ENCODE measurements around the gene NPAS2.

Gene NPAS2

GRCh38 chr2:100968146-100969145 lies 148.5 kb downstream of the NPAS2 start:
- DNase-seq (ENCODE audit: low read depth), result no peak

- DNase-seq (ENCODE audit: low read depth), result no peak
Observed at GRCh38 chr2:100969998-100970397, 150.1 kb downstream of the NPAS2 start.

GRCh38 chr2:100971221-100971620 lies 151.3 kb downstream of the NPAS2 start:
- no peak for DNase-seq (ENCODE audit: low read depth)

GRCh38 chr2:100972452-100972851 lies 152.5 kb downstream of the NPAS2 start:
- DNase-seq (ENCODE audit: low read depth), result no peak

GRCh38 chr2:100974712-100975520 lies 155.0 kb downstream of the NPAS2 start:
- no peak for DNase-seq (ENCODE audit: low read depth)

- no peak for DNase-seq (ENCODE audit: low read depth)
Observed at GRCh38 chr2:100975521-100975785, 155.5 kb downstream of the NPAS2 start.

GRCh38 chr2:100976061-100976460 lies 156.1 kb downstream of the NPAS2 start:
- no peak for DNase-seq (ENCODE audit: low read depth)

- no peak for DNase-seq (ENCODE audit: low read depth)
Observed at GRCh38 chr2:100976645-100977391, 156.9 kb downstream of the NPAS2 start.

GRCh38 chr2:100977511-100977910 lies 157.6 kb downstream of the NPAS2 start:
- no peak for DNase-seq (ENCODE audit: low read depth)

GRCh38 chr2:100978582-100979191 lies 158.7 kb downstream of the NPAS2 start:
- no peak for DNase-seq (ENCODE audit: low read depth)

- no peak for DNase-seq (ENCODE audit: low read depth)
Observed at GRCh38 chr2:100980046-100980445, 160.1 kb downstream of the NPAS2 start.

- DNase-seq (ENCODE audit: low read depth), result no peak
Observed at GRCh38 chr2:100981011-100981410, 161.1 kb downstream of the NPAS2 start.

GRCh38 chr2:100982431-100982861 lies 162.5 kb downstream of the NPAS2 start:
- no peak for DNase-seq (ENCODE audit: low read depth)

- DNase-seq (ENCODE audit: low read depth), result no peak
Observed at GRCh38 chr2:100983201-100983600, 163.3 kb downstream of the NPAS2 start.

- no peak for DNase-seq (ENCODE audit: low read depth)
Observed at GRCh38 chr2:100983684-100984310, 163.9 kb downstream of the NPAS2 start.

- DNase-seq (ENCODE audit: low read depth), result peak; percentile 56
Observed at GRCh38 chr2:100984892-100985307, 165.0 kb downstream of the NPAS2 start.

GRCh38 chr2:100986157-100986556 lies 166.2 kb downstream of the NPAS2 start:
- no peak for DNase-seq (ENCODE audit: low read depth)

- DNase-seq (ENCODE audit: low read depth), result no peak
Observed at GRCh38 chr2:100987536-100987935, 167.6 kb downstream of the NPAS2 start.

- no peak for DNase-seq (ENCODE audit: low read depth)
Observed at GRCh38 chr2:100987974-100988373, 168.0 kb downstream of the NPAS2 start.

GRCh38 chr2:100988630-100989417 lies 168.9 kb downstream of the NPAS2 start:
- no peak for DNase-seq (ENCODE audit: low read depth)

GRCh38 chr2:100989666-100990065 lies 169.7 kb downstream of the NPAS2 start:
- no peak for DNase-seq (ENCODE audit: low read depth)

All from activated T-helper 1 cell treated with Interleukin-2 at 50 U/mL for 16 hours (primary cell).